DND-41 (cell line): ENCODE measurements around the gene AFAP1.

ENCODE experiments used
- ATAC-seq: fragments of 200-7000 bp; cut with Tn5 transposase; 3 replicates; pipeline ENCODE4 v1.9.1; 2021; ENCODE audit warnings: low read depth; ENCODE audit not compliant: insufficient read depth
- DNase-seq: peaks from one replicate; pipeline ENCODE4 v3.0.0-alpha.2; 2020
- H2AFZ ChIP-seq: 2 replicates; pipeline ENCODE4 v1.6.0; 2012; ENCODE audit warnings: low read depth, low read length
- H3K27ac ChIP-seq: 2 replicates; pipeline ENCODE4 v1.5.1; 2012; ENCODE audit warnings: low read length, inconsistent platforms
- H3K27me3 ChIP-seq: fragments of 200-600 bp; sonication (generic); 2 replicates; pipeline ENCODE4 v1.6.0; 2012; ENCODE audit warnings: low read length, mild to moderate bottlenecking, inconsistent platforms; ENCODE audit not compliant: insufficient read depth, poor library complexity
- H3K36me3 ChIP-seq: 2 replicates; pipeline ENCODE4 v1.5.1; 2012; ENCODE audit warnings: low read length, inconsistent platforms; ENCODE audit not compliant: insufficient read depth
- H3K4me1 ChIP-seq: 2 replicates; pipeline ENCODE4 v1.5.1; 2012; ENCODE audit warnings: mild to moderate bottlenecking, low read length; ENCODE audit not compliant: insufficient read depth
- H3K4me2 ChIP-seq: 2 replicates; pipeline ENCODE4 v1.6.0; 2012; ENCODE audit warnings: mild to moderate bottlenecking, moderate library complexity, low read length, inconsistent platforms; ENCODE audit not compliant: insufficient read depth
- H3K4me3 ChIP-seq, 2 experiments: fragments of 200-600 bp in 1 of 2; shearing (Covaris generic) in 1 of 2; 2 replicates each; pipeline ENCODE4 v1.5.1; 2012 to 2016; ENCODE audit warnings: inconsistent platforms in 2 of 2, low read length in 2 of 2, mild to moderate bottlenecking in 2 of 2, low read depth in 1 of 2, moderate library complexity in 1 of 2
- H3K79me2 ChIP-seq: 2 replicates; pipeline ENCODE4 v1.6.0; 2012; ENCODE audit warnings: low read length, inconsistent platforms; ENCODE audit not compliant: insufficient read depth
- H3K9ac ChIP-seq: 2 replicates; pipeline ENCODE4 v1.6.0; 2012; ENCODE audit warnings: low read depth, mild to moderate bottlenecking, inconsistent platforms, low read length, moderate library complexity
- H3K9me3 ChIP-seq: 2 replicates; pipeline ENCODE4 v1.5.1; 2012; ENCODE audit warnings: low read length, moderate library complexity, mild to moderate bottlenecking, inconsistent platforms; ENCODE audit not compliant: insufficient read depth, severe bottlenecking
- H4K20me1 ChIP-seq: 2 replicates; pipeline ENCODE4 v1.6.0; 2012; ENCODE audit warnings: low read length; ENCODE audit not compliant: insufficient read depth
- EZH2 ChIP-seq: IDR thresholded peaks from 3 replicates; pipeline ENCODE4 v1.6.1; 2012; ENCODE audit warnings: borderline replicate concordance, low read depth, mild to moderate bottlenecking, moderate library complexity, low read length, inconsistent platforms; ENCODE audit not compliant: severe bottlenecking
- TF ChIP-seq, protein P1 (sequence below): IDR thresholded peaks from 2 replicates; pipeline ENCODE4 v1.5.1; 2012; ENCODE audit warnings: borderline replicate concordance, low read length, moderate library complexity, mild to moderate bottlenecking; ENCODE audit not compliant: poor library complexity, severe bottlenecking; ENCODE audit errors: extremely low read depth

AFAP1 gene

DNA sequence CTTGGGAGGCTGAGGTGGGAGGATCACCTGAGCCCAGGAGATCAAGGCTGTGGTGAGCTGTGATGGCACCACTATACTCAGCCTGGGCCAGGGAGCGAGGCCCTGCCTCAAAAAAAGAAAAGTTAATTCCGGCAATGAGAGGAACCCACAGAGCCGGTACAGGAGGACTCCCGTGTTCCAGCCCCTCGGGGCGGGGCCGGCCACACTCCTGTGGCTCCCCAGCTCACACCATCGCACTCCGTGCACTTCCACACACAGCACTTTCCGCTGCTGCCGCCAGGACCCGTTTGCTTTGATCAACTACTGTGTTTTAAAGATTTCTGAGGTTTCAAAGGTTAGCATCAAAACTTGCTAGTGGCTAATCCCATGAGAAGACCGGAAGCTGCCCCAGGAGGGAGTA is 171.7 kb downstream of the AFAP1 start:
- Histone ChIP-seq H3K9me3 (no peaks in the 10 kb centered on the region), H3K4me2 (no peak overlapping the region), H3K4me1 (no peaks in the 10 kb centered on the region), H3K79me2 (no peaks in the 10 kb centered on the region), H2AFZ (no peak overlapping the region), H3K27ac (no peak overlapping the region), H3K36me3 (no peaks in the 10 kb centered on the region), H4K20me1 (no peaks in the 10 kb centered on the region; the same call in 1 of the 2 replicates), H3K9ac (no peak overlapping the region), H3K27me3 (peaks cover 12% of the 10 kb centered on the region), H3K4me3 (no peak overlapping the region)
- TF ChIP-seq, protein P1, sequence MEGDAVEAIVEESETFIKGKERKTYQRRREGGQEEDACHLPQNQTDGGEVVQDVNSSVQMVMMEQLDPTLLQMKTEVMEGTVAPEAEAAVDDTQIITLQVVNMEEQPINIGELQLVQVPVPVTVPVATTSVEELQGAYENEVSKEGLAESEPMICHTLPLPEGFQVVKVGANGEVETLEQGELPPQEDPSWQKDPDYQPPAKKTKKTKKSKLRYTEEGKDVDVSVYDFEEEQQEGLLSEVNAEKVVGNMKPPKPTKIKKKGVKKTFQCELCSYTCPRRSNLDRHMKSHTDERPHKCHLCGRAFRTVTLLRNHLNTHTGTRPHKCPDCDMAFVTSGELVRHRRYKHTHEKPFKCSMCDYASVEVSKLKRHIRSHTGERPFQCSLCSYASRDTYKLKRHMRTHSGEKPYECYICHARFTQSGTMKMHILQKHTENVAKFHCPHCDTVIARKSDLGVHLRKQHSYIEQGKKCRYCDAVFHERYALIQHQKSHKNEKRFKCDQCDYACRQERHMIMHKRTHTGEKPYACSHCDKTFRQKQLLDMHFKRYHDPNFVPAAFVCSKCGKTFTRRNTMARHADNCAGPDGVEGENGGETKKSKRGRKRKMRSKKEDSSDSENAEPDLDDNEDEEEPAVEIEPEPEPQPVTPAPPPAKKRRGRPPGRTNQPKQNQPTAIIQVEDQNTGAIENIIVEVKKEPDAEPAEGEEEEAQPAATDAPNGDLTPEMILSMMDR = no peak
- TF ChIP-seq EZH2 = no peak
- no peak for ATAC-seq
- no peak for DNase-seq

DNA sequence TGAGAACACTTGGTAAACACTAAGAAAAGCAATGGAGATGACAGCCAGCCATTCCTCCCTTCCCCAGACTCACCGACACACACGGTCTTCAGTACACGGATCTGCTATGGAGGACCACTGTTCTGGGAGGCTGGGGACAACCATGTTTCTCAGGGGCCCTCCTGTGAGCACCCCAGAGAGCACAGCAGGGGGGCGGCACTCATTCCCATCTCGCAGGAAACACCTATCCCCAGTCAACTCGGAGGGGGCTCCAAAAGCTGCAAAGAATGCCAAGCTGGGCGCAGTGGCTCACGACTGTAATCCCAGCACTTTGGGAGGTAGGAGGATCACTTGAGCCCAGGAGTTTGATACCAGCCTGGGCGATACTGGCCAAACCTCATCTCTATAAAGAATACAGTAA is 172.1 kb downstream of the AFAP1 start:
- TF ChIP-seq, protein P1 = no peak
- no peak for TF ChIP-seq EZH2
- Histone ChIP-seq H3K27me3 (peaks cover 12% of the 10 kb centered on the region), H3K4me1 (no peaks in the 10 kb centered on the region), H3K27ac (no peak overlapping the region), H4K20me1 (no peaks in the 10 kb centered on the region; the same call in 1 of the 2 replicates), H3K9ac (no peak overlapping the region), H3K79me2 (no peaks in the 10 kb centered on the region), H3K9me3 (no peaks in the 10 kb centered on the region), H2AFZ (no peak overlapping the region), H3K36me3 (no peaks in the 10 kb centered on the region), H3K4me3 (no peak overlapping the region), H3K4me2 (no peak overlapping the region)
- DNase-seq (no peak), ATAC-seq (no peak)

DNA sequence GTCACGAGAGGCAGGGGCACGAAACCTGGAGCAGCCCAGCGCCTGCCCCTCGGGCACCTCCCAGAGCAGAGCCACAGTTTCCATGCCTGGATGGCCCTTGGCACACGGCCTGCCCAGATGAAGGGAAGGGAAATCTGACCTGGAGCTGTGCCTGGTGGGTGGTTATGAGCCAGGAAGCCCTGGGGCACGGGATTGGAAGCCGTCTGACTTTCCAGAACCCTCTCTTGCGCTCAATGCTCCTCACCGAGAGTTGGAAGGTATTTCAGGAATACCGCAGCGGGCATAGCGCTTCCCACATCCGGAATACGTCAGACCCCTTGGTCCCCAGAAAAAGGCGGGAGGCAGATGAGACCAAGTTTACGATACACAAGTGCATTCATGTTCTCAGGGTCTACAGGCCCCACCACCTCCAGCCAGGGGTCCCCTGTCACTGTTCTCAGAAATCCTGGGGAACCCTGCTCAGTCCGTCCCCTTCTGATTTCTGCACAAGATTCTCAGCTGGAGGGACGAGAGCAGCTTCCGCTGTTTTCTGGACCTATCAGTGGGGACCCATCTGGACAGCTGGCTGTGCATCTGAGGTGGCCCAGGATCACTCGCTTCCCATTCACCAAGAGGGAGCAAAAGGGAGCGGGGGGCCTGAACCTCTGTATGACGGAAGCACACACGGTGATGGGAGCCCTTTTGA is 172.9 kb downstream of the AFAP1 start:
- no peaks in the 10 kb centered on the region; the same call in 1 of the 2 replicates for H4K20me1 ChIP-seq
- H3K4me3 ChIP-seq = no peak overlapping the region
- H3K4me2 ChIP-seq = no peak overlapping the region
- H3K9ac ChIP-seq = no peak overlapping the region
- no peaks in the 10 kb centered on the region for H3K79me2 ChIP-seq
- H3K27me3 ChIP-seq = peaks cover 12% of the 10 kb centered on the region
- DNase-seq (no peak), ATAC-seq (no peak)
- H3K9me3 ChIP-seq = no peaks in the 10 kb centered on the region
- TF ChIP-seq, protein P1 = no peak
- TF ChIP-seq EZH2 = no peak
- H3K36me3 ChIP-seq = no peaks in the 10 kb centered on the region
- no peak overlapping the region for H3K27ac ChIP-seq
- no peaks in the 10 kb centered on the region for H3K4me1 ChIP-seq
- no peak overlapping the region for H2AFZ ChIP-seq

DNA sequence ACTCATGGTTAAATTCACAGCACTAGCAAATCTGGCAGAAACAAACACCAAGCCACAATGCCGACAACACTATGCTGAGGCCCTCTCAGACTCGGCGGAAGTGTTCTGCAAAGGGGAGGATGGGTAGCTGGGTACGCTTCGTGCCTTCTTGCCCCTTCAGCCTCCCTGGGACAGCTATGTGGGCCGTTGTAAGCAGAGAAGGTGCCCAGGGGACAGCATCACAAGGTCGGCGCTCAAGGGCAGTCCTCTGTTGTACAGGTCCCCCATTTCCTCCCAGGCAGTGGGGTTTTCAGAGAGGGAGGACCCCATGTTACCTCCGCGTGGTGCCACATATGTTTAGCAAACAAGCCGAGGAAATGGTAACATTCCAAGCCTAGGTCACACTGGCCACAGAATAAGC is 173.6 kb downstream of the AFAP1 start:
- Histone ChIP-seq H3K9ac (no peak overlapping the region), H3K36me3 (no peaks in the 10 kb centered on the region), H2AFZ (no peak overlapping the region), H3K79me2 (no peaks in the 10 kb centered on the region), H3K4me3 (no peak overlapping the region), H3K27me3 (peaks cover 12% of the 10 kb centered on the region), H4K20me1 (no peaks in the 10 kb centered on the region; the same call in 1 of the 2 replicates), H3K4me1 (no peaks in the 10 kb centered on the region), H3K9me3 (no peaks in the 10 kb centered on the region), H3K4me2 (no peak overlapping the region), H3K27ac (no peak overlapping the region)
- DNase-seq = no peak
- TF ChIP-seq, protein P1 = no peak
- TF ChIP-seq EZH2 = no peak
- no peak for ATAC-seq
